B cell (primary cell): ENCODE measurements around the gene ADAMTSL2.

Experiments used
- CTCF ChIP-seq: fragments of 200-600 bp; IDR thresholded peaks from one replicate; pipeline ENCODE4 v1.8.0; 2022; ENCODE audit warnings: antibody characterized with exemption, mild to moderate bottlenecking
- EZH2 ChIP-seq: IDR thresholded peaks from 2 replicates; pipeline ENCODE4 v1.6.1; 2012; ENCODE audit warnings: borderline replicate concordance, low read depth, mild to moderate bottlenecking, moderate library complexity, low read length; ENCODE audit not compliant: insufficient read depth, poor library complexity, severe bottlenecking

- no peak for TF ChIP-seq CTCF
- TF ChIP-seq EZH2 = no peak
Measured at GRCh38 chr9:133618726-133619125, 84.2 kb downstream of the ADAMTSL2 start.
